GM23338 (cell line): ENCODE measurements around the gene TMEM209. TPM values are rescaled to one million over a fixed set of nuclear protein-coding genes. Genes with fewer than 3 reads are reported as not detected.

Experiments used
- ATAC-seq: fragments of 200-7000 bp; cut with Tn5 transposase; 3 replicates; pipeline ENCODE4 v1.9.1; 2020
- DNase-seq: peaks from one replicate; pipeline ENCODE4 v3.0.0-alpha.2; 2015; ENCODE audit warnings: low spot score
- H2AFZ ChIP-seq: fragments of 200-600 bp; sonication (generic); 2 replicates; pipeline ENCODE4 v1.8.0; 2016; ENCODE audit warnings: antibody characterized with exemption, mild to moderate bottlenecking, moderate library complexity
- H3F3A ChIP-seq: fragments of 200-600 bp; sonication (generic); replicated peaks from 2 replicates; pipeline ENCODE4 v1.8.0; 2017; ENCODE audit warnings: antibody characterized with exemption, mixed run types, low read depth
- H3K27ac ChIP-seq: fragments of 200-600 bp; sonication (generic); 2 replicates; pipeline ENCODE4 v1.6.1; 2016; ENCODE audit warnings: low read depth
- H3K27me3 ChIP-seq: fragments of 200-600 bp; sonication (generic); 2 replicates; pipeline ENCODE4 v1.8.0; 2016; ENCODE audit warnings: mild to moderate bottlenecking, mixed run types, moderate library complexity; ENCODE audit not compliant: insufficient read depth
- H3K36me3 ChIP-seq: fragments of 200-600 bp; sonication (generic); 2 replicates; pipeline ENCODE4 v1.8.0; 2016; ENCODE audit warnings: mild to moderate bottlenecking; ENCODE audit not compliant: insufficient read depth
- H3K4me1 ChIP-seq: fragments of 200-600 bp; sonication (generic); 2 replicates; pipeline ENCODE4 v1.8.0; 2016; ENCODE audit warnings: mild to moderate bottlenecking, moderate library complexity; ENCODE audit not compliant: insufficient read depth
- H3K4me2 ChIP-seq: fragments of 200-600 bp; sonication (generic); 2 replicates; pipeline ENCODE4 v1.7.1; 2017; ENCODE audit warnings: mixed run types
- H3K4me3 ChIP-seq: fragments of 200-600 bp; sonication (generic); 2 replicates; pipeline ENCODE4 v1.6.1; 2016; ENCODE audit warnings: mixed run types
- H3K79me2 ChIP-seq: fragments of 200-600 bp; sonication (generic); replicated peaks from 2 replicates; pipeline ENCODE4 v1.8.0; 2017; ENCODE audit warnings: mild to moderate bottlenecking; ENCODE audit not compliant: insufficient read depth
- H3K9me2 ChIP-seq: fragments of 200-600 bp; sonication (generic); 2 replicates; pipeline ENCODE4 v1.8.0; 2017; ENCODE audit not compliant: insufficient read depth
- H4K20me1 ChIP-seq: fragments of 200-600 bp; sonication (generic); replicated peaks from 2 replicates; pipeline ENCODE4 v1.8.0; 2017; ENCODE audit warnings: mild to moderate bottlenecking; ENCODE audit not compliant: insufficient read depth
- H3K27ac Mint-ChIP-seq: 2 replicates; pipeline ENCODE4 v1.8.0; 2020; ENCODE audit warnings: inconsistent platforms, mild to moderate bottlenecking, moderate library complexity, mixed read lengths
- H3K27me3 Mint-ChIP-seq: 3 replicates; pipeline ENCODE4 v1.8.0; 2022; ENCODE audit warnings: low read depth, mild to moderate bottlenecking, moderate library complexity, mixed read lengths, inconsistent platforms; ENCODE audit not compliant: insufficient read depth, poor library complexity
- H3K36me3 Mint-ChIP-seq: 3 replicates; pipeline ENCODE4 v1.8.0; 2021; ENCODE audit warnings: low read depth, mild to moderate bottlenecking, inconsistent platforms, moderate library complexity, mixed read lengths
- H3K4me1 Mint-ChIP-seq: 3 replicates; pipeline ENCODE4 v1.8.0; 2020; ENCODE audit warnings: mild to moderate bottlenecking, inconsistent platforms, mixed read lengths
- H3K4me3 Mint-ChIP-seq: 3 replicates; pipeline ENCODE4 v1.8.0; 2021; ENCODE audit warnings: moderate library complexity, mild to moderate bottlenecking, inconsistent platforms, mixed read lengths
- H3K9me3 Mint-ChIP-seq: 3 replicates; pipeline ENCODE4 v1.8.0; 2020; ENCODE audit warnings: moderate library complexity, mild to moderate bottlenecking, inconsistent platforms, mixed read lengths
- EZH2 ChIP-seq: fragments of 200-600 bp; sonication (generic); IDR thresholded peaks from one replicate; pipeline ENCODE4 v1.8.0; 2017; ENCODE audit warnings: antibody characterized with exemption, mild to moderate bottlenecking, low read depth; ENCODE audit not compliant: unreplicated experiment
- EZH2phosphoT487 ChIP-seq: fragments of 200-600 bp; sonication (generic); IDR thresholded peaks from one replicate; pipeline ENCODE4 v1.8.1; 2018; ENCODE audit warnings: antibody characterized with exemption; ENCODE audit not compliant: unreplicated experiment
- POLR2AphosphoS5 ChIP-seq: IDR thresholded peaks from 2 replicates; pipeline ENCODE4 v1.6.1; 2016; ENCODE audit warnings: antibody characterized with exemption, low read depth
- ZNF114 ChIP-seq: fragments of 250-450 bp; sonication (Bioruptor Pico); IDR thresholded peaks from 2 replicates; pipeline ENCODE4 v1.5.0; 2020; ENCODE audit warnings: mild to moderate bottlenecking, moderate library complexity
- ZNF331 ChIP-seq: fragments of 250-450 bp; sonication (Bioruptor Pico); IDR thresholded peaks from 2 replicates; pipeline ENCODE4 v1.5.0; 2020; ENCODE audit warnings: low read depth, mild to moderate bottlenecking, moderate library complexity
- polyA plus RNA-seq: library from polyadenylated mRNA; unstranded; fragments of >200 nt; fragmentation: Nextera tagmentation; extraction: Ambion mirVana; gene quantifications from 2 replicates; pipeline ENCODE4 v1.2.1, GENCODE V29; 2016
- total RNA-seq: library from RNA; depleted of rRNA; stranded (reverse); fragments of >200 nt; shearing (Covaris generic); gene quantifications from 2 replicates; pipeline ENCODE4 v1.2.3, GENCODE V29; 2014
- TF ChIP-seq, protein P1 (sequence below): IDR thresholded peaks from 2 replicates; pipeline ENCODE4 v1.6.1; 2016; ENCODE audit warnings: antibody characterized with exemption
- TF ChIP-seq, protein P2 (sequence below): IDR thresholded peaks from one replicate; pipeline ENCODE4 v1.6.1; 2018; ENCODE audit warnings: antibody characterized with exemption; ENCODE audit not compliant: unreplicated experiment
- TF ChIP-seq, protein P3 (sequence below): fragments of 250-450 bp; sonication (Bioruptor Pico); IDR thresholded peaks from 2 replicates; pipeline ENCODE4 v1.5.0; 2020; ENCODE audit warnings: mild to moderate bottlenecking, moderate library complexity
- TF ChIP-seq, protein P4 (sequence below), 2 experiments: fragments of 200-600 bp in 1 of 2; sonication (generic) in 1 of 2; conservative IDR thresholded peaks; 2 replicates each; pipeline versions ENCODE4 v1.5.1 to v1.6.1; 2016 to 2017; ENCODE audit warnings: antibody characterized with exemption in 2 of 2, low read depth in 2 of 2, mild to moderate bottlenecking in 2 of 2, moderate library complexity in 1 of 2

The TMEM209 gene
- total and polyA plus RNA-seq, 2 experiments from 2014 or later: 18.6 to 26.2 TPM

DNA sequence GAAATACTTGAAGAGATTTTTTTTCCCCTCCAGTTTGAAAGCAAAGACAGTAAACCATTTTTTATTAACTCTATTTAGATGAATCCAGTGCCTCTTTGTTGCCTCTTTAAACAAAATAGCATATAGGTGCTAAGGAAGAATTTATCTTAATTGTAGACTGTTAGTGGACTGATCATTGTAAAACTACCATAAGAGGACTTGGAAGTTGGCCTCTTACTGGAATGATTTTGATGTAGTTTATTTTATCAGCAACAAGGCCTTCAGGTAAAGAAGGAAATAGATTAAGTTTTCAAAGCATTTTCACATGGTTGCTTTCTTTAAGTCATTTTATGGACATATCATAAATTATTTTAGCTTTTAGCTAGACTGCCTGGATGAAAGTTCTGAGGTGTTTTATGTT is 81.7 kb downstream of the TMEM209 start:
- no peak overlapping the region for H2AFZ ChIP-seq
- H3K79me2 ChIP-seq: no peaks in the 10 kb centered on the region
- H3K27ac ChIP-seq: no peak overlapping the region
- DNase-seq: no peak
- H3K4me1 ChIP-seq: no peaks in the 10 kb centered on the region
- no peak overlapping the region for H3K4me3 ChIP-seq
- Mint-ChIP-seq H3K27ac (no peak overlapping the region), H3K4me3 (no peak overlapping the region), H3K9me3 (no peaks in the 10 kb centered on the region), H3K4me1 (no peaks in the 10 kb centered on the region), H3K36me3 (peaks cover 20% of the 10 kb centered on the region), H3K27me3 (no peaks in the 10 kb centered on the region)
- no peak for ATAC-seq
- H3K9me2 ChIP-seq: no peaks in the 10 kb centered on the region
- H3F3A ChIP-seq: no peaks in the 10 kb centered on the region
- no peaks in the 10 kb centered on the region; the same call in 1 of the 2 replicates for H4K20me1 ChIP-seq
- no peaks in the 10 kb centered on the region; the same call in none of the 2 replicates for H3K36me3 ChIP-seq
- no peaks in the 10 kb centered on the region for H3K27me3 ChIP-seq
- no peak overlapping the region for H3K4me2 ChIP-seq
- TF ChIP-seq, protein P1, sequence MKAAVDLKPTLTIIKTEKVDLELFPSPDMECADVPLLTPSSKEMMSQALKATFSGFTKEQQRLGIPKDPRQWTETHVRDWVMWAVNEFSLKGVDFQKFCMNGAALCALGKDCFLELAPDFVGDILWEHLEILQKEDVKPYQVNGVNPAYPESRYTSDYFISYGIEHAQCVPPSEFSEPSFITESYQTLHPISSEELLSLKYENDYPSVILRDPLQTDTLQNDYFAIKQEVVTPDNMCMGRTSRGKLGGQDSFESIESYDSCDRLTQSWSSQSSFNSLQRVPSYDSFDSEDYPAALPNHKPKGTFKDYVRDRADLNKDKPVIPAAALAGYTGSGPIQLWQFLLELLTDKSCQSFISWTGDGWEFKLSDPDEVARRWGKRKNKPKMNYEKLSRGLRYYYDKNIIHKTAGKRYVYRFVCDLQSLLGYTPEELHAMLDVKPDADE: no peak

DNA sequence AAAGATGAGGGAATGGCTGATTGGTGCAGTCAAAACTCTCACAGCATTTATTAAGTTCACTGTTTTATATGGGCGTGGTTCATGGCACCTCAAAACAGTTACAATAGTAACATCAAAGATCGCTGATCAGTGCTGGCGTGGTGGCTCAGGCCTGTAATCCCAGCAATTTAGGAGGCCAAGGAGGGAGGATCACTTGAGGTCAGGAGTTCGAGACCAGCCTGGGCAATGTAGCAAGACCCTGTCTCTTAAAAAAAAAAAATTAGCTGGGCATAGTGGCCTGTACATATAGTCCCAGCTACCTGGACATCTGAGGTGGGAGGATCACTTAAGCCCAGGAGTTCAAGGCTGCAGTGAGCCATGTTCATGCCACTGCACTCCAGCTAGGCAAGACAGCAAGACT is 86.4 kb downstream of the TMEM209 start:
- H3K36me3 ChIP-seq: no peaks in the 10 kb centered on the region; the same call in 1 of the 2 replicates
- no peaks in the 10 kb centered on the region for H3K27me3 ChIP-seq
- H3K4me1 ChIP-seq: no peaks in the 10 kb centered on the region
- no peaks in the 10 kb centered on the region for H3K4me1 Mint-ChIP-seq
- no peak overlapping the region for H3K4me2 ChIP-seq
- H3K27me3 Mint-ChIP-seq: no peaks in the 10 kb centered on the region
- H3K27ac Mint-ChIP-seq: no peak overlapping the region
- H3K9me3 Mint-ChIP-seq: no peaks in the 10 kb centered on the region
- H2AFZ ChIP-seq: no peak overlapping the region
- no peaks in the 10 kb centered on the region for H3K9me2 ChIP-seq
- H3K36me3 Mint-ChIP-seq: peaks cover 23% of the 10 kb centered on the region
- no peaks in the 10 kb centered on the region for H4K20me1 ChIP-seq
- H3K79me2 ChIP-seq: no peaks in the 10 kb centered on the region
- no peak overlapping the region for H3K27ac ChIP-seq
- ATAC-seq (no peak), DNase-seq (no peak)
- H3F3A ChIP-seq: no peaks in the 10 kb centered on the region
- no peak overlapping the region for H3K4me3 Mint-ChIP-seq
- H3K4me3 ChIP-seq: no peak overlapping the region
- TF ChIP-seq ZNF114 (CRISPR knock-in tag) (no peak), EZH2phosphoT487 (no peak), ZNF331 (CRISPR knock-in tag) (no peak), EZH2 (no peak), POLR2AphosphoS5 (no peak)
- TF ChIP-seq, protein P2, sequence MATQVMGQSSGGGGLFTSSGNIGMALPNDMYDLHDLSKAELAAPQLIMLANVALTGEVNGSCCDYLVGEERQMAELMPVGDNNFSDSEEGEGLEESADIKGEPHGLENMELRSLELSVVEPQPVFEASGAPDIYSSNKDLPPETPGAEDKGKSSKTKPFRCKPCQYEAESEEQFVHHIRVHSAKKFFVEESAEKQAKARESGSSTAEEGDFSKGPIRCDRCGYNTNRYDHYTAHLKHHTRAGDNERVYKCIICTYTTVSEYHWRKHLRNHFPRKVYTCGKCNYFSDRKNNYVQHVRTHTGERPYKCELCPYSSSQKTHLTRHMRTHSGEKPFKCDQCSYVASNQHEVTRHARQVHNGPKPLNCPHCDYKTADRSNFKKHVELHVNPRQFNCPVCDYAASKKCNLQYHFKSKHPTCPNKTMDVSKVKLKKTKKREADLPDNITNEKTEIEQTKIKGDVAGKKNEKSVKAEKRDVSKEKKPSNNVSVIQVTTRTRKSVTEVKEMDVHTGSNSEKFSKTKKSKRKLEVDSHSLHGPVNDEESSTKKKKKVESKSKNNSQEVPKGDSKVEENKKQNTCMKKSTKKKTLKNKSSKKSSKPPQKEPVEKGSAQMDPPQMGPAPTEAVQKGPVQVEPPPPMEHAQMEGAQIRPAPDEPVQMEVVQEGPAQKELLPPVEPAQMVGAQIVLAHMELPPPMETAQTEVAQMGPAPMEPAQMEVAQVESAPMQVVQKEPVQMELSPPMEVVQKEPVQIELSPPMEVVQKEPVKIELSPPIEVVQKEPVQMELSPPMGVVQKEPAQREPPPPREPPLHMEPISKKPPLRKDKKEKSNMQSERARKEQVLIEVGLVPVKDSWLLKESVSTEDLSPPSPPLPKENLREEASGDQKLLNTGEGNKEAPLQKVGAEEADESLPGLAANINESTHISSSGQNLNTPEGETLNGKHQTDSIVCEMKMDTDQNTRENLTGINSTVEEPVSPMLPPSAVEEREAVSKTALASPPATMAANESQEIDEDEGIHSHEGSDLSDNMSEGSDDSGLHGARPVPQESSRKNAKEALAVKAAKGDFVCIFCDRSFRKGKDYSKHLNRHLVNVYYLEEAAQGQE: no peak
- TF ChIP-seq, protein P3, sequence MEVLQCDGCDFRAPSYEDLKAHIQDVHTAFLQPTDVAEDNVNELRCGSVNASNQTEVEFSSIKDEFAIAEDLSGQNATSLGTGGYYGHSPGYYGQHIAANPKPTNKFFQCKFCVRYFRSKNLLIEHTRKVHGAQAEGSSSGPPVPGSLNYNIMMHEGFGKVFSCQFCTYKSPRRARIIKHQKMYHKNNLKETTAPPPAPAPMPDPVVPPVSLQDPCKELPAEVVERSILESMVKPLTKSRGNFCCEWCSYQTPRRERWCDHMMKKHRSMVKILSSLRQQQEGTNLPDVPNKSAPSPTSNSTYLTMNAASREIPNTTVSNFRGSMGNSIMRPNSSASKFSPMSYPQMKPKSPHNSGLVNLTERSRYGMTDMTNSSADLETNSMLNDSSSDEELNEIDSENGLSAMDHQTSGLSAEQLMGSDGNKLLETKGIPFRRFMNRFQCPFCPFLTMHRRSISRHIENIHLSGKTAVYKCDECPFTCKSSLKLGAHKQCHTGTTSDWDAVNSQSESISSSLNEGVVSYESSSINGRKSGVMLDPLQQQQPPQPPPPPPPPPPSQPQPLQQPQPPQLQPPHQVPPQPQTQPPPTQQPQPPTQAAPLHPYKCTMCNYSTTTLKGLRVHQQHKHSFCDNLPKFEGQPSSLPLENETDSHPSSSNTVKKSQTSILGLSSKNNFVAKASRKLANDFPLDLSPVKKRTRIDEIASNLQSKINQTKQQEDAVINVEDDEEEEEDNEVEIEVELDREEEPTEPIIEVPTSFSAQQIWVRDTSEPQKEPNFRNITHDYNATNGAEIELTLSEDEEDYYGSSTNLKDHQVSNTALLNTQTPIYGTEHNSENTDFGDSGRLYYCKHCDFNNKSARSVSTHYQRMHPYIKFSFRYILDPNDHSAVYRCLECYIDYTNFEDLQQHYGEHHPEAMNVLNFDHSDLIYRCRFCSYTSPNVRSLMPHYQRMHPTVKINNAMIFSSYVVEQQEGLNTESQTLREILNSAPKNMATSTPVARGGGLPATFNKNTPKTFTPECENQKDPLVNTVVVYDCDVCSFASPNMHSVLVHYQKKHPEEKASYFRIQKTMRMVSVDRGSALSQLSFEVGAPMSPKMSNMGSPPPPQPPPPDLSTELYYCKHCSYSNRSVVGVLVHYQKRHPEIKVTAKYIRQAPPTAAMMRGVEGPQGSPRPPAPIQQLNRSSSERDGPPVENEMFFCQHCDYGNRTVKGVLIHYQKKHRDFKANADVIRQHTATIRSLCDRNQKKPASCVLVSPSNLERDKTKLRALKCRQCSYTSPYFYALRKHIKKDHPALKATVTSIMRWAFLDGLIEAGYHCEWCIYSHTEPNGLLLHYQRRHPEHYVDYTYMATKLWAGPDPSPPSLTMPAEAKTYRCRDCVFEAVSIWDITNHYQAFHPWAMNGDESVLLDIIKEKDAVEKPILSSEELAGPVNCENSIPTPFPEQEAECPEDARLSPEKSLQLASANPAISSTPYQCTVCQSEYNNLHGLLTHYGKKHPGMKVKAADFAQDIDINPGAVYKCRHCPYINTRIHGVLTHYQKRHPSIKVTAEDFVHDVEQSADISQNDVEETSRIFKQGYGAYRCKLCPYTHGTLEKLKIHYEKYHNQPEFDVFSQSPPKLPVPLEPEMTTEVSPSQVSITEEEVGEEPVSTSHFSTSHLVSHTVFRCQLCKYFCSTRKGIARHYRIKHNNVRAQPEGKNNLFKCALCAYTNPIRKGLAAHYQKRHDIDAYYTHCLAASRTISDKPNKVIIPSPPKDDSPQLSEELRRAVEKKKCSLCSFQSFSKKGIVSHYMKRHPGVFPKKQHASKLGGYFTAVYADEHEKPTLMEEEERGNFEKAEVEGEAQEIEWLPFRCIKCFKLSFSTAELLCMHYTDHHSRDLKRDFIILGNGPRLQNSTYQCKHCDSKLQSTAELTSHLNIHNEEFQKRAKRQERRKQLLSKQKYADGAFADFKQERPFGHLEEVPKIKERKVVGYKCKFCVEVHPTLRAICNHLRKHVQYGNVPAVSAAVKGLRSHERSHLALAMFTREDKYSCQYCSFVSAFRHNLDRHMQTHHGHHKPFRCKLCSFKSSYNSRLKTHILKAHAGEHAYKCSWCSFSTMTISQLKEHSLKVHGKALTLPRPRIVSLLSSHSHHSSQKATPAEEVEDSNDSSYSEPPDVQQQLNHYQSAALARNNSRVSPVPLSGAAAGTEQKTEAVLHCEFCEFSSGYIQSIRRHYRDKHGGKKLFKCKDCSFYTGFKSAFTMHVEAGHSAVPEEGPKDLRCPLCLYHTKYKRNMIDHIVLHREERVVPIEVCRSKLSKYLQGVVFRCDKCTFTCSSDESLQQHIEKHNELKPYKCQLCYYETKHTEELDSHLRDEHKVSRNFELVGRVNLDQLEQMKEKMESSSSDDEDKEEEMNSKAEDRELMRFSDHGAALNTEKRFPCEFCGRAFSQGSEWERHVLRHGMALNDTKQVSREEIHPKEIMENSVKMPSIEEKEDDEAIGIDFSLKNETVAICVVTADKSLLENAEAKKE (CRISPR knock-in tag): no peak
- TF ChIP-seq, protein P4, sequence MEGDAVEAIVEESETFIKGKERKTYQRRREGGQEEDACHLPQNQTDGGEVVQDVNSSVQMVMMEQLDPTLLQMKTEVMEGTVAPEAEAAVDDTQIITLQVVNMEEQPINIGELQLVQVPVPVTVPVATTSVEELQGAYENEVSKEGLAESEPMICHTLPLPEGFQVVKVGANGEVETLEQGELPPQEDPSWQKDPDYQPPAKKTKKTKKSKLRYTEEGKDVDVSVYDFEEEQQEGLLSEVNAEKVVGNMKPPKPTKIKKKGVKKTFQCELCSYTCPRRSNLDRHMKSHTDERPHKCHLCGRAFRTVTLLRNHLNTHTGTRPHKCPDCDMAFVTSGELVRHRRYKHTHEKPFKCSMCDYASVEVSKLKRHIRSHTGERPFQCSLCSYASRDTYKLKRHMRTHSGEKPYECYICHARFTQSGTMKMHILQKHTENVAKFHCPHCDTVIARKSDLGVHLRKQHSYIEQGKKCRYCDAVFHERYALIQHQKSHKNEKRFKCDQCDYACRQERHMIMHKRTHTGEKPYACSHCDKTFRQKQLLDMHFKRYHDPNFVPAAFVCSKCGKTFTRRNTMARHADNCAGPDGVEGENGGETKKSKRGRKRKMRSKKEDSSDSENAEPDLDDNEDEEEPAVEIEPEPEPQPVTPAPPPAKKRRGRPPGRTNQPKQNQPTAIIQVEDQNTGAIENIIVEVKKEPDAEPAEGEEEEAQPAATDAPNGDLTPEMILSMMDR (conservative IDR thresholded peaks at IDR 0.05; ENCODE audit: low read depth in 2 of 2): no peak
